Uterus (tissue), 4 donors: ENCODE results near the gene C18orf63. TPM values are rescaled to one million over a fixed set of nuclear protein-coding genes. Genes with fewer than 3 reads are reported as not detected.
"Not testable (repeated sequence)": the region's sequence is repeated elsewhere in the genome, so short reads cannot be mapped to it uniquely, and the experiment has no call there.

Experiments
- DNase-seq, 2 donors: peaks; one replicate each; pipeline ENCODE4 v3.0.0-alpha.2; 2019 to 2020
- H3K27ac ChIP-seq, 2 donors: fragments of 200-600 bp; sonication (generic); 1 replicate in 1 of 2; 2 replicates in 1 of 2; pipeline ENCODE4 v1.5.1; 2016 to 2018
- H3K27me3 ChIP-seq, 2 donors: fragments of 200-600 bp; sonication (generic); one replicate each; pipeline ENCODE4 v1.5.1; 2018 to 2019; ENCODE audit warnings: control low read depth in 1 of 2
- H3K36me3 ChIP-seq, 2 donors: fragments of 200-600 bp; sonication (generic); one replicate each; pipeline ENCODE4 v1.5.1; 2019; ENCODE audit warnings: control low read depth in 1 of 2
- H3K4me1 ChIP-seq, 2 donors: fragments of 200-600 bp; sonication (generic); one replicate each; pipeline ENCODE4 v1.5.1; 2018 to 2019; ENCODE audit warnings: control low read depth in 1 of 2
- H3K4me3 ChIP-seq, 2 donors: fragments of 200-600 bp; sonication (generic); 1 replicate in 1 of 2; 2 replicates in 1 of 2; pipeline ENCODE4 v1.5.1; 2018 to 2019; ENCODE audit warnings: mild to moderate bottlenecking in 1 of 2
- H3K9me3 ChIP-seq, 2 donors: fragments of 200-600 bp; sonication (generic); one replicate each; pipeline ENCODE4 v1.5.1; 2019; ENCODE audit warnings: control low read depth in 1 of 2
- CTCF ChIP-seq, 4 experiments: fragments of 200-600 bp in 2 of 4; fragments of 450-650 bp in 2 of 4; sonication (generic) in 2 of 4; IDR thresholded peaks; one replicate each; pipeline ENCODE4 v1.5.1; 2016 to 2019; ENCODE audit warnings: antibody characterized with exemption in 4 of 4, mild to moderate bottlenecking in 2 of 4, moderate library complexity in 1 of 4
- POLR2A ChIP-seq, 2 donors: fragments of 450-650 bp; IDR thresholded peaks; one replicate each; pipeline ENCODE4 v1.6.1; 2016; ENCODE audit warnings: antibody characterized with exemption in 2 of 2, mild to moderate bottlenecking in 1 of 2, moderate library complexity in 1 of 2
- intact Hi-C: fragments of 100-400 bp; cut with DNase I; formaldehyde crosslinking; loops from one replicate; pipeline ENCODE4 v1.15.1; 2023; ENCODE audit warnings: low total_unique reads
- total RNA-seq, 4 donors: library from RNA; depleted of rRNA in 3 of 4; stranded (reverse); fragments of >200 nt in 3 of 4; gene quantifications; one replicate each; pipeline versions ENCODE4 v1.1.0 to v1.2.4, GENCODE V29; 2014 to 2023
- donor health status: DM: yes; HTN: yes; CAD: no.

C18orf63 gene
- total RNA-seq, 4 donors from 2014 or later: not detected

- Histone ChIP-seq H3K4me1 (peaks cover 0 to 4% of the 10 kb centered on the region in 2 donors), H3K4me3 (peak overlapping the region in 1 of 2 donors; percentile 62), H3K36me3 (no peaks in the 10 kb centered on the region), H3K9me3 (no peaks in the 10 kb centered on the region), H3K27me3 (no peaks in the 10 kb centered on the region), H3K27ac (peak overlapping the region; percentile 18 to 76)
- intact Hi-C loops: no loop called here
- no peak for DNase-seq
- no peak for TF ChIP-seq CTCF (IDR thresholded peaks at IDR 0.05)
- no peak for TF ChIP-seq POLR2A (IDR thresholded peaks at IDR 0.05)
Measured at GRCh38 chr18:74290021-74290420, 25.6 kb upstream of the C18orf63 start.

- Histone ChIP-seq H3K9me3 (no peaks in the 10 kb centered on the region), H3K27ac (peak overlapping the region; percentile 28 to 76), H3K4me1 (peaks cover 0 to 4% of the 10 kb centered on the region in 2 donors), H3K36me3 (no peaks in the 10 kb centered on the region), H3K4me3 (peak overlapping the region; percentile 62 to 68), H3K27me3 (no peaks in the 10 kb centered on the region)
- TF ChIP-seq CTCF (IDR thresholded peaks at IDR 0.05): peak in 1 of 4 experiments; percentile 24
- no peak for TF ChIP-seq POLR2A (IDR thresholded peaks at IDR 0.05)
- intact Hi-C loops: no loop called here
- DNase-seq: peak; percentile 27 to 37
Measured at GRCh38 chr18:74290794-74291471, 24.7 kb upstream of the C18orf63 start.

- Histone ChIP-seq H3K9me3 (no peaks in the 10 kb centered on the region), H3K36me3 (no peaks in the 10 kb centered on the region), H3K27ac (peak overlapping the region; percentile 28 to 76), H3K4me1 (peaks cover 0 to 4% of the 10 kb centered on the region in 2 donors), H3K27me3 (no peaks in the 10 kb centered on the region), H3K4me3 (peak overlapping the region; percentile 62 to 68)
- no peak for DNase-seq
- TF ChIP-seq POLR2A (IDR thresholded peaks at IDR 0.05): no peak
- TF ChIP-seq CTCF (IDR thresholded peaks at IDR 0.05): no peak
- intact Hi-C loops: no loop called here
Measured at GRCh38 chr18:74291472-74291770, 24.2 kb upstream of the C18orf63 start.

- H3K4me1 ChIP-seq: peaks cover 0 to 4% of the 10 kb centered on the region in 2 donors
- DNase-seq: peak; percentile 98 to 100
- H3K9me3 ChIP-seq: no peaks in the 10 kb centered on the region
- H3K36me3 ChIP-seq: no peaks in the 10 kb centered on the region
- peak within 1 kb of the TSS; percentile 62 to 68 for H3K4me3 ChIP-seq
- intact Hi-C loops: no loop called here
- H3K27ac ChIP-seq: peak within 1 kb of the TSS; percentile 68 to 76
- H3K27me3 ChIP-seq: no peaks in the 10 kb centered on the region
- TF ChIP-seq CTCF (IDR thresholded peaks at IDR 0.05): no peak
- TF ChIP-seq POLR2A (IDR thresholded peaks at IDR 0.05): peak; percentile 20 to 48
Measured at GRCh38 chr18:74291771-74292540, 23.7 kb upstream of the C18orf63 start, which contains the start of gene CYB5A. CYB5A (minus strand) TSS chr18:74291963; CDS start chr18:74291875, 88 bp downstream.

- intact Hi-C loops: no loop called here
- H3K9me3 ChIP-seq: no peaks in the 10 kb centered on the region
- peak overlapping the region; percentile 62 to 68 for H3K4me3 ChIP-seq
- no peaks in the 10 kb centered on the region for H3K27me3 ChIP-seq
- H3K4me1 ChIP-seq: peaks cover 0 to 2% of the 10 kb centered on the region in 2 donors
- DNase-seq: no peak
- peak overlapping the region; percentile 68 to 76 for H3K27ac ChIP-seq
- TF ChIP-seq POLR2A (IDR thresholded peaks at IDR 0.05) (no peak), CTCF (IDR thresholded peaks at IDR 0.05) (no peak)
- no peaks in the 10 kb centered on the region for H3K36me3 ChIP-seq
Measured at GRCh38 chr18:74292541-74292858, 23.1 kb upstream of the C18orf63 start.

GRCh38 chr18:74292982-74293381 lies 22.7 kb upstream of the C18orf63 start:
- DNase-seq, H3K9me3 ChIP-seq, intact Hi-C loops, H3K27me3 ChIP-seq, H3K4me1 ChIP-seq, H3K4me3 ChIP-seq, H3K36me3 ChIP-seq: not testable (repeated sequence)
- peak overlapping the region; percentile 68 to 76 for H3K27ac ChIP-seq
